ENCODE results near the gene TMEM205.
A peak's percentile ranks its signal among the peaks of the same experiment; 100 is the strongest.

Gene TMEM205

GRCh38 chr19:11306337-11306736 lies 39.7 kb downstream of the TMEM205 start:
- H3K4me3 ChIP-seq (replicated peaks; ENCODE audit: low read depth, low read length): no peak overlapping the region
- no peak for TF ChIP-seq CTCF (IDR thresholded peaks at IDR 0.05; ENCODE audit: low read length, missing control alignments)
- DNase-seq (ENCODE audit: low read depth): no peak

- no peak for DNase-seq (ENCODE audit: low read depth)
- H3K4me3 ChIP-seq (replicated peaks; ENCODE audit: low read depth, low read length): no peak overlapping the region
- no peak for TF ChIP-seq CTCF (IDR thresholded peaks at IDR 0.05; ENCODE audit: low read length, missing control alignments)
Measured at GRCh38 chr19:11304936-11305335, 41.1 kb downstream of the TMEM205 start.

GRCh38 chr19:11300811-11301120 lies 45.3 kb downstream of the TMEM205 start:
- H3K4me3 ChIP-seq (replicated peaks; ENCODE audit: low read depth, low read length): no peak overlapping the region
- DNase-seq (ENCODE audit: low read depth): no peak
- no peak for TF ChIP-seq CTCF (IDR thresholded peaks at IDR 0.05; ENCODE audit: low read length, missing control alignments)

- no peak for TF ChIP-seq CTCF (IDR thresholded peaks at IDR 0.05; ENCODE audit: low read length, missing control alignments)
- DNase-seq (ENCODE audit: low read depth): no peak
- H3K4me3 ChIP-seq (replicated peaks; ENCODE audit: low read depth, low read length): no peak overlapping the region
Measured at GRCh38 chr19:11299946-11300810, 45.9 kb downstream of the TMEM205 start.

- TF ChIP-seq CTCF (IDR thresholded peaks at IDR 0.05; ENCODE audit: low read length, missing control alignments): no peak
- no peak overlapping the region for H3K4me3 ChIP-seq (replicated peaks; ENCODE audit: low read depth, low read length)
- peak; percentile 67 for DNase-seq (ENCODE audit: low read depth)
Measured at GRCh38 chr19:11296264-11296663, 49.8 kb downstream of the TMEM205 start.

GRCh38 chr19:11295665-11296245 lies 50.3 kb downstream of the TMEM205 start, which contains the start of gene TSPAN16:
Gene TSPAN16, plus strand, starts transcription at chr19:11296160. Its CDS starts 138 bp downstream, at chr19:11296298.
- peak; percentile 9 for TF ChIP-seq CTCF (IDR thresholded peaks at IDR 0.05; ENCODE audit: low read length, missing control alignments)
- DNase-seq (ENCODE audit: low read depth): no peak
- no peak within 1 kb of the TSS for H3K4me3 ChIP-seq (replicated peaks; ENCODE audit: low read depth, low read length)
